ENCODE measurements around the gene COL24A1. TPM values are rescaled to one million over a fixed set of nuclear protein-coding genes. Genes with fewer than 3 reads are reported as not detected.

The COL24A1 gene
- total and polyA plus RNA-seq, 10 donors: 0.06 to 1.1 (median 0.55) TPM

DNA sequence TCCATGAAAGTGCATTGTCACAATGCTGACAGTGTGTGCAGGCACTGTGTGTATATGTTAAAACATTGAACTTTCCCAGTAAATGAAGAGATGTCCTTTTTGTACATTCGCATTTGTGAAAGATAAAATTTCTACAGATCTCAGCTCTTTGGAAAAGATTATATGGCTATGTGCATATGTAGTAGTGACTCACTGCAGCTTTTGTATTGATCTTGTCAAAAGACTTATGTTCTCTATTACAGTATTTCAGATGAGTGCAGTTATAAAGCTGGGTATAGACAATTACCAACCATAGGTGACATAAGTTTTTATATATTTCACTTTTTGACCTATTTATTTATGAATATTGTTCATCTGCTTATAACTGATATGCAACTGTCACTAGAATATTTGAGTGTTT is 212.6 kb downstream of the COL24A1 start:
- Histone ChIP-seq H3K9me3 (no peaks in the 10 kb centered on the region), H3K36me3 (no peaks in the 10 kb centered on the region), H3K27me3 (replicated peaks in 1 of 7) (no peaks in the 10 kb centered on the region), H3K4me1 (no peaks in the 10 kb centered on the region), H3K27ac (no peak overlapping the region), H3K4me3 (no peak overlapping the region)
- intact Hi-C loops (cut with DNase I; ENCODE audit: low total_unique reads): no loop called here
- DNase-seq: no peak
- TF ChIP-seq CTCF (IDR thresholded peaks at IDR 0.05 in 8 of 11, conservative IDR thresholded peaks at IDR 0.05 in 3 of 11) (no peak), POLR2A (IDR thresholded peaks at IDR 0.05) (no peak), POLR2AphosphoS5 (IDR thresholded peaks at IDR 0.05) (no peak)
- 87 to 95% (median 94%) methylated on average over 1 of the region's 1 CpG for WGBS, 5 donors

- WGBS, 5 donors: 78 to 91% (median 87%) methylated on average over 4 of the region's 4 CpGs
- Histone ChIP-seq H3K9me3 (no peaks in the 10 kb centered on the region), H3K27ac (no peak overlapping the region), H3K4me3 (no peak overlapping the region), H3K36me3 (no peaks in the 10 kb centered on the region), H3K4me1 (no peaks in the 10 kb centered on the region), H3K27me3 (replicated peaks in 1 of 7) (no peaks in the 10 kb centered on the region)
- TF ChIP-seq POLR2A (IDR thresholded peaks at IDR 0.05) (no peak), CTCF (IDR thresholded peaks at IDR 0.05 in 8 of 11, conservative IDR thresholded peaks at IDR 0.05 in 3 of 11) (no peak), POLR2AphosphoS5 (IDR thresholded peaks at IDR 0.05) (no peak)
- intact Hi-C loops (cut with DNase I; ENCODE audit: low total_unique reads): no loop called here
- no peak for DNase-seq
Measured at GRCh38 chr1:85943526-85943925, 213.0 kb downstream of the COL24A1 start.

DNA sequence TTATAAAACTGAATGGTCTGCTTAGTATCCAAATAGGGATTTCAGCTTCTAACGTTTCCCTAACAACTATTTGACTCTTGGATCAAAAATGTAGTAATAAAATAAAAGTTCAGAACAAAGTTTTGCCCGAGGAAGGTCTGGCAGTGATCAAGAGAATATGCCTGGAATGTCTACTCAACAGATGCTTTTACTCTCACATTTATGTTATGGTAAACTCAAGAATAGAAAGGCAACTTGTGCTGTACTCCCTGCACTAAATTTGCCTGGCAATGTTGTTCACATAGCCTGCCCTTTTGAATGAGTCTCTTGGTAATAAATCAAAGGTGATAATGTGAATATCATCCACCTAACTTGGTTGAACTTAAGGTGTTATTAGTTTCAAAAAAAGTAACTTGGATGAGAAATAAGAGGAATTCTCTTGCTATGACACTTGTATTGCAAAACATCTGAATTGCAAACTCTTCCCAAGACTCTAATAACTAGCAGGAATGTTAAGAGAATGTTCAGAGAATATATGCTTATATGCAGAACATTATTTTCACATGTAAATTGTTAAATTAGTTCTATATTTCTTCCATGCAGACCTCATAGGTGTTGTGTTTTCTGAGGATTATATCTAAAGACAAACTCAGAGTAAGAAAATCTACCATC is 215.8 kb downstream of the COL24A1 start:
- DNase-seq: no peak
- H3K4me3 ChIP-seq: no peak overlapping the region
- intact Hi-C loops (cut with DNase I; ENCODE audit: low total_unique reads): no loop called here
- WGBS, 5 donors: 50 to 82% (median 67%) methylated on average over 2 of the region's 2 CpGs
- H3K27ac ChIP-seq: no peak overlapping the region
- H3K4me1 ChIP-seq: no peaks in the 10 kb centered on the region
- H3K9me3 ChIP-seq: no peaks in the 10 kb centered on the region
- no peaks in the 10 kb centered on the region for H3K36me3 ChIP-seq
- no peaks in the 10 kb centered on the region for H3K27me3 ChIP-seq (replicated peaks in 1 of 7)
- TF ChIP-seq CTCF (IDR thresholded peaks at IDR 0.05 in 8 of 11, conservative IDR thresholded peaks at IDR 0.05 in 3 of 11): no peak
- TF ChIP-seq POLR2AphosphoS5 (IDR thresholded peaks at IDR 0.05): no peak
- TF ChIP-seq POLR2A (IDR thresholded peaks at IDR 0.05): no peak

- Histone ChIP-seq H3K9me3 (no peaks in the 10 kb centered on the region), H3K27me3 (replicated peaks in 1 of 7) (no peaks in the 10 kb centered on the region), H3K36me3 (no peaks in the 10 kb centered on the region), H3K4me1 (no peaks in the 10 kb centered on the region), H3K4me3 (no peak overlapping the region), H3K27ac (no peak overlapping the region)
- 87 to 92% (median 89%) methylated on average over 4 of the region's 4 CpGs for WGBS, 5 donors
- no peak for DNase-seq
- TF ChIP-seq POLR2A (IDR thresholded peaks at IDR 0.05) (no peak), CTCF (IDR thresholded peaks at IDR 0.05 in 8 of 11, conservative IDR thresholded peaks at IDR 0.05 in 3 of 11) (no peak), POLR2AphosphoS5 (IDR thresholded peaks at IDR 0.05) (no peak)
- intact Hi-C loops (cut with DNase I; ENCODE audit: low total_unique reads): no loop called here
Measured at GRCh38 chr1:85938829-85939228, 217.7 kb downstream of the COL24A1 start.
